Measurements from ENCODE around the gene ANO1.

ANO1 gene

GRCh38 chr11:70074746-70075145, 3.4 kb upstream of the ANO1 start:
- DNase-seq = no peak

- DNase-seq = no peak
Measured at GRCh38 chr11:70075836-70076235, 2.3 kb upstream of the ANO1 start.

DNA sequence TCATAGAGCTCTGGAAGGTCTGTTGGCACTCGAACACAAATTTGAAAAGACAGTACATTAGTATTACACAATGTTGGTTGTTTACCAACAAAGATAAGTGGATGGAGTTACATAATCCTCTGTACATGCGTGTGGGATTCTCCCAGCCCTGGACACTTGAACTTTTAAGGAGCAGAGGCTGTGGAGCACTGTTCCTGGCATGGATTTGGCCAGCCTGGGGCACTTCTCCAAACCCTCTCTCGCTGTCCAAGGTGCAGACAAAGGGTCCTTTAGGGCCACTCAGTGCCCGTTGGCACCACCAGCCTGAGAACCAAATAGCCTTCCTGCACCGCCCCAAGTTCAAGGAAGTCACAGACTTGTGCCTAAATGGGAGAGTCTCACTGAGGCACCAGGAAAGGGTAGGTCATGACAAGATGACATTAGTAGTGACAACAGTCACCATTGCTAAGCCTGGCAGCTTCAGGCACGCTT, 1.6 kb upstream of the ANO1 start:
- no peak for DNase-seq

- DNase-seq = no peak
Measured at GRCh38 chr11:70077411-70078094, 564 bp upstream of the ANO1 start.

- no peak for DNase-seq
Measured at GRCh38 chr11:70078781-70079616, 882 bp downstream of the ANO1 start.

DNA sequence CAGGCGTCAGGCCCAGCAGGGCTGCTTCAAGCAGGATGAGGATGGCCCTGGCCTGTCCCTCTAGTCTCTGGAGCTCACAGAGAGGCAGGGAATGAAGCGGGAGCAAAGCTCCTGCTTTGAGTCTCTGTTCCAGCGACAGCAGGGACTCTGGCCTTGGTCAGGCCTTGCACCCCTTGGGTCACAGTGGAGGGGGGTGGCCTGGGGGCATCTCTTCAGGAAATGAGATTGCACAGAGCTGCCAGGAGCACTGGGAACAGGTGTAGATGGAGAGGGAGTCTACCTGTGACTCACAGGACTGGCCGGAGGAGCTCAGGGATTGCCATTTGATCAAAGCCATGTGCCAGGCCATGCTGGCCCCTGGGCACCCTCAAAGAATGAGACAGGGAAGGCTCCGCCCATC, 1.6 kb downstream of the ANO1 start:
- DNase-seq = no peak

DNA sequence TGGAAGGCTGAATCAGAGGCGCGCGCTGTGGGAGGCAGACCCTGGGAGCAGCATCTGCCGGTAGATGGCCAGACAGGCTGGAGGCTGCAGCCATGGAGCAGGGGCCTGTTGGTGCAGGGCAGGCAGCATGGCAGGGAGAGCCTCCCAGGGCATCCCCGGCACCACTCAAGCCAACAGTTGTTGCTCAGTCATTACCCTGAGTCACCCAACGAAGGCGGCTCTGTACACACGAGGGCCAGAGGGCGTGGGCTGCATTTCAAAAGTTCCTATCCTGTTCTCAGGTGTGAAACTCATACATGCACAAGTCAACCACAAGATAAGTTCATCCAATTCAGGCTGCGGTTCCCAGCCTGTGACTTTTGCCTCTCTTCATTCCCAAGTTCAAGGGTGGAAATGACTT, 2.6 kb downstream of the ANO1 start:
- no peak for DNase-seq

DNA sequence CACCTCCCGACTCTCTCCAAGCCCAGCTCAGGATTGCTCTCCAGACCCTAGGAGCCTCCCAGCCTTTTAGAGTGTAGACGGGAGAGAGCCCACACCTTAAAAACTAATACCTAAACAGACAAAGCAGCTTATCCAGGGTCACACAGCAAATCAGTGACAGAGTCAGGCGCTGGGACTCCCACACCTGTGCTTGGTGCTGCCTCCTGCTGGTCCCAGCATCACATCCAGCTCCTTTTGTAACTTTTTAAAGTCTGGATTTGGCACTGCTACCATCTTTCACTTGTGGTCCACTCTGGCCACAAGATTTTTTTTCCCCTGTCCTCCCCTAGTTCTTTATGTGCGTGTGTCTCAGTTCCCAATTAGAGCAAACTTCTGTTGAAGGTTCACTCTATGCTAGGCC, 4.7 kb downstream of the ANO1 start:
- no peak for DNase-seq

DNA sequence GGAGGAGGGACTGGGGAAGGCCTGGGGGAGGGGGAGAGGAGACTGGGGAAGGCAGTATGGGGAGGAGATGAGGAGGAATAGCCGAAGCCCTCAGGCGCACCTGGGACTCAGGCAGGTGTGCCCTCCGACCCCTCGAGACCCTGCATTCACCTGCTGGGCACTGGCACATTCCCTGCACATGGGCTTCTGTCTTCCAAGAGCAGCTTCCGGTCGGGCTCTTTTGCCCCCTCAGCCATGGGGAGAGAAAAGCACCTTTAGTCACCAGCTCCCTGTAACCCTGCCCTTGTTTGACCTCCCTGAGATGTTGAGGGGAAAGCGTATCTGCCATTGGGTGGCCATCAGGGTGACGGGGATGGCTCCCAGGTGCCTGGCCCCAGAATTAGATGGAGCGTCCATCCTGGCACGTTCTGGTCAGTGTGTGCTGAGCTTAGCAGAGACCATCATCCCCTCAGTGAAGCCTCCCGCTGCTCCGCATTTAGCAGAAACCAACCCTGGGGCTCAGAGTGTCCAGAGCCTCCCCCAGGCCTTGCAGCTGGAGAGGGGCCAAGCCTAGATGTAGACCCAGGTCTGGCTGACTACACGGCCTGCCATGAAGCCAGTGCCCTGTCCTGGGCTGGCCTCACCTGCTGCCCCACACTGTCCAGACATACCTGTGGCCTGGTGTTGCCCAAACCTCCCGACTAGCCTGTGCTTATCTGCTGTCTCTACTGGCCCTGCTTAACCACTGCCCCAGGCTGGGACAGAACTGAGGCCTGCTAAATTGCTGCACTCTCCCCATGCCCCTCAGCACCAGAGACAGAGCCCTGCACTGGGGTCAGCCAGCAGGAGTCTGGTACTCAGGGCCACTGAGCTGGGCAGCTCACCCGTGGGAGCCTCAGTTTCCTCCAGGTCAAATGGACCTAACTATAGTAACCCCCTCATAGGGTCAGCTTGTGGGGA, 6.2 kb downstream of the ANO1 start:
- no peak for DNase-seq

DNA sequence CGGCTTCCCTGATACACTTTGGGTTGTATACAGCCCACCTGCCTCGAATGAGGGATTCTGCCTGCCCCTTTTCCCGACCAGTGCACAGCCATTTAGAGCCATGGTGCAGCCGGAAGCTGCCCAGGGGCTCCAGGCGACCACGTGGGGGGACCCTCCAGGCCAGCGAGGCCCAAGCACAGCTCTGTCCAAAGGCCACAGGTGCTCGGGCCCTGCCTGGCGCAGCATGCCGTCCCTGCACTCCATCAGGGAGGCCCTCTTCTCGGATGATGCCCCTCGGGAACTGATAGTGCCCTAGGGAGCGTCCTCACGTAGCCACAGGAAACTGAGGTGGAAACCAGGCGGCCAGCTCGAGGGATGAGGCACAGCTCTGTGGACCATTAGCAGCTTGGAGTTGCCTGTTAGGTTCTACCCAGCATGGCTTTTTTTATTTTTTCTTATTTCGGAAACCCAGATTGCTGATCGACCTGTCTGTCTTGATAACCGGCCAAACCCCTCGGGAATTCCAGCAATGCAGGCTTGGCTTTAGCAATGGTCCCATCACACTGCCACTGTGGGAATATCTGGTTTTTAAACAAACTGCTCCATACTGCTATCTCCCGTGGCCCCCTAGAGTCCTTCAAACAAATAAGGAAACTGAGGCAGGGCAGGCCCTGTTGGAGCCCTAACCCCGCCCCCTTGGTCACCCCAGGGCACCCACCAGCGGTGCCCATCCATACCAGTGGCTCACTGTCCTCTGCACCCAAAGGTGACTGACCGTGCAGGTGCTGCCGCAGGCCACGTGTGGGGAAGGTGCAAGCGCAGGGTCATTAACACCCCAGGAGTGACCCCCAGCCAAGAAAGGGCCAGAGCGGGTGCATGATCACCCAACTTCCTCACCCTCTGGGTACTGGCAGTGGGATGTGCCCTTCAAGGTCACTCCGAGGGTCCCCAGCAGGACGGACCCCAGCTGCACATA, 8.0 kb downstream of the ANO1 start:
- DNase-seq = no peak

GRCh38 chr11:70087446-70088167, 9.5 kb downstream of the ANO1 start:
- DNase-seq = no peak

DNA sequence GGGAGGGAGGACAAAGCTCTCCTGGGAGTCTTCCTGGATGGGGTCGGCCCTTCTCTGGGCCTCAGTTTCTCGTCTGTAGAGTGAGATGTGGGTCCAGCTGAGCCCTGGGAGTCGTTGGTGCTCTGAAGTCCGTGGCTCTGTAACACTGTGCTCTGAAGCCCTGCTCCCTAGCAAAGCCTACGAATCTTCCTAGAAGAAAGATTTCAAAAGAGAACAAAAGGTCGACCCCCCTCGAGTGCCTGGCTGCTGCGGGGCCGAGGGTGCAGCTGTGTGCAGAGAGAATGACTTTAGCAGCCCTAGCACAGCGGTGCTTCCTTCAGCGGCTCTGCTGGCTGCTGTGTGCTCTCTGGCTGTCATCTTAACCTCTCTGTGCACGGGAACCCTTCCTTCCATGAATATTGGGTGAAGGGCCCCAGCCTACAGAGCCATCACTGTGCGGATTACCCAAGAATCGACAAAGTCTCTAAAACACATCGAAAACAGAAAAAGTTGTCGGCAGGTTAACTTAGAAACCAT, 10.7 kb downstream of the ANO1 start:
- DNase-seq = no peak

DNA sequence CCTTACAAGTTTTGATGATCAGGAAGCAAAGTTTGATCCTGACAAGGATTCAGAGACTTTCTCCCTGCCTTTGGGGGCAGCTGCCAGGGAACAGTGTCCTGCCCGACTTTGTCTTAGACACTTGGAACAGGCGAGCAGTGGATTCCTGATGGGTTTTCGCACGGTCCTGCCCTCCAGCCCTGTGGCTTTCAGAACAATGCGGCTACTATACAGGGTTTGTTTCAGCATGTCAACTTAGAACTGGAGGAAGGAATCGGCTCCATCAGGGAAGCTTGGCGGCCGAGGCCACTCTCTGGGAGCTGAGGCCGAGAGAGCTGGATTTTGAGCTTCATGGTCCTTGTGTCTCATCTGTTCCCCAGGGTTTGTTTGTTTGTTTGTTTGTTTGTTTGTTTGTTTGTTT, 11.5 kb downstream of the ANO1 start:
- DNase-seq = no peak

DNA sequence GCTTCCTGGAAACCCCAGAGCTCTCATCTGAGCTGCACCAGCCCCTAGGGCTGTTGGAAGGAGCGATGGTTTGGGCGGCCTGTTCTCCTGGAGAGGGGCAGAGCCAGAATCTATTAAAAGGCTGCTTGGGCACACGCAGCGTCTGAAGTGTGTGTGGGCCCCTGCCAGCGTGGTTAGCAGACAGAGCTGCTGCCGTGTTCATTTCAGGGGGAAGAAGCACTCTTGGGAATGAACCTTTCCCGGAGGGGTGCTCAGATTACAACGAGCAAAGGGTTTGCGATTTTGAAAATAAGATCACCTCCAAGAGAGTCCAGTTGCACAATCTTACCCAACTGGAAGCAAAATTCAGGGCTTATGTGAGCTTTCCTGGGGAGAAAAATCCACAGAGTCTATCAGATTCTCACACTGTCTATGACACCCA, 12.9 kb downstream of the ANO1 start:
- no peak for DNase-seq

DNA sequence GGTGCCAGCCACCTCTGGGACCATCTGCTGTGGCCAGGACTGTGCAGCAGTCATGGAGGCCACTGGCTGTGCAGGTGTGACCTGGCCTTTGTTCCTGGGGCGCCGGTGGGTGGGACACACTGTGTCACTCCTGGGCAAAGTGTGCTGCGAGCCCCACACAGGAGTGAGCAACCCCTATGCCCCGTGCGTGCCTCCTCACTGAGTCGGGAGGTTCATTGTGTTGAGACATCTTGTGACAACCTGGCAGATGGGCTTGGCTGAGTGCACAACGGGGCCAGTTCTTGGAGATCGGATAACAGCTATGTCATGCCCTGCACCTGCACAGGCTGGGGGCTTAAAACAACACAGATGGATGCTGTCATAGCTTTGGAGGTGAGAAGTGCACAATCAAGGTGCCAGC, 13.5 kb downstream of the ANO1 start:
- DNase-seq = no peak

GRCh38 chr11:70092959-70093715, 15.0 kb downstream of the ANO1 start:
- no peak for DNase-seq

DNA sequence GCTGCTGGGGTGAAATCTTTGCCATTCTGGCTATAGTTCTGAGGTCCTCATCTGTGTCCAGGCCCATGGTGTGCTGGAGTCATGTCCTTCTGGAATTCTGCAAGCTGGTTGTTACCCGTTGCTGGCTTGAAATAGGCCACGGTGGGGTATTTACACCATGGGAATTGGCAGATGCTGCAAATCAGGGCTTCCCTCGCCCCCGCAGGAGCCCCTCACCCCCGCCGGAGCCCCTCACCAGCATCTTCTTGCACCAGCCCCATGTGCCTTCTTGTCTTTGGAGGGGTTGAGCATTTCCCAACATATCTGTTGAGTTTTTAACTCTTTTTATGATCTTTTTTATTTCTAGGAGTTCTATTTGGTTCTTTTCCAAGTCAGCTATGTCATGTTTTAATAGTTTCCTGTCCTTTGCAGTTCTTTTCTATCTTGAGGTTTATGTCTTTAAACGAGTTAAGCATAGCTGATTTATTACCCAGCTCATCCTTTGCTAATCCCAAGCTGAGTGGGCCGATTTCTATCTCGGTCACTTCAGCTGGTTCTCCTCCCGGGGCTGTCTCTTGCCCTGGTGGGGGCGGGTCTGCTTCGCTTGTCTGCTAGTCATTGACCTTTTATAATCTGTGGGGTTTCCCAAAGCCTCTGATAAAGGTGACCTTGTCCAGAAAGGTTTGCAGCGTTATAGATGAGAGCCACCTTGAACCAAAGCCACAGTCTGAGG, 17.6 kb downstream of the ANO1 start:
- no peak for DNase-seq

- no peak for DNase-seq
Measured at GRCh38 chr11:70097783-70098563, 19.9 kb downstream of the ANO1 start.

DNA sequence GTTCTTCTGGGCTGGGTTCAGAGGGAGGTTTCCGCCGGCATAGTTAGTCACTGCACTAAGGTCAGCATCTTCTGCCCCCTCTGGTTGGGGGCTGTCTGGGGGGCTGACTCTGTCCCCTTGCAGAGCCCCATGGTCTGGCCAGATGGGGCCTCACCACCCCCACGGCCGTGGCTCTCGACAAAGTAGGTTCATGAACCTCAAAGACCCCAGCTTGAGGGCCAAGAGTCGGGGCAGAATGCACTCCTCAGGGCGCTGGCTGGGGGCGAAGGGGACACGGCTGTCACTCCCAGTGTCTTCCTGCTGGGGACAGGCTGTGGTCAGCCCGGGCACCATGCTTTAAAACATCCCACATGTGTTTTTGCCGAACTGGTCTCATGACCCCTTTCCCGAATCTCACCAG, 20.8 kb downstream of the ANO1 start:
- no peak for DNase-seq
